ENCODE results near the gene SMYD3.
A peak's percentile ranks its signal among the peaks of the same experiment; 100 is the strongest.
"Not testable (repeated sequence)": the region's sequence is repeated elsewhere in the genome, so short reads cannot be mapped to it uniquely, and the experiment has no call there.

The SMYD3 gene

GRCh38 chr1:246051909-246052518 lies 455.1 kb downstream of the SMYD3 start:
- no peak for DNase-seq

GRCh38 chr1:246048693-246049092 lies 458.4 kb downstream of the SMYD3 start:
- no peak for DNase-seq

- peak; percentile 58 for DNase-seq
These were observed 463.5 kb downstream of the SMYD3 start for GRCh38 chr1:246043556-246043955.

GRCh38 chr1:246041360-246041759 lies 465.7 kb downstream of the SMYD3 start:
- DNase-seq, result no peak

GRCh38 chr1:246040200-246040890 lies 466.7 kb downstream of the SMYD3 start:
- DNase-seq, result no peak

- no peak for DNase-seq
These were observed 467.5 kb downstream of the SMYD3 start for GRCh38 chr1:246039584-246039983.

GRCh38 chr1:246037832-246038231 lies 469.2 kb downstream of the SMYD3 start:
- DNase-seq, result no peak

- DNase-seq, result no peak
These were observed 470.9 kb downstream of the SMYD3 start for GRCh38 chr1:246036175-246036574.

- DNase-seq, result peak; percentile 1
These were observed 472.0 kb downstream of the SMYD3 start for GRCh38 chr1:246035060-246035541.

- DNase-seq, result no peak
These were observed 472.4 kb downstream of the SMYD3 start for GRCh38 chr1:246034630-246035029.

- DNase-seq, result no peak
These were observed 474.1 kb downstream of the SMYD3 start for GRCh38 chr1:246032984-246033383.

- DNase-seq, result no peak
These were observed 475.0 kb downstream of the SMYD3 start for GRCh38 chr1:246032031-246032551.

GRCh38 chr1:246029616-246030015 lies 477.5 kb downstream of the SMYD3 start:
- DNase-seq, result no peak

GRCh38 chr1:246024118-246024517 lies 483.0 kb downstream of the SMYD3 start:
- DNase-seq, result not testable (repeated sequence)

- DNase-seq, result no peak
These were observed 486.7 kb downstream of the SMYD3 start for GRCh38 chr1:246020211-246020954.

- no peak for DNase-seq
These were observed 488.9 kb downstream of the SMYD3 start for GRCh38 chr1:246018146-246018545.

- DNase-seq, result peak; percentile 49
These were observed 494.7 kb downstream of the SMYD3 start for GRCh38 chr1:246012341-246012740.

- DNase-seq, result no peak
These were observed 496.7 kb downstream of the SMYD3 start for GRCh38 chr1:246010386-246010785.

- no peak for DNase-seq
These were observed 498.7 kb downstream of the SMYD3 start for GRCh38 chr1:246008363-246008831.

- no peak for DNase-seq
These were observed 502.0 kb downstream of the SMYD3 start for GRCh38 chr1:246005067-246005466.

GRCh38 chr1:246004301-246004700 lies 502.8 kb downstream of the SMYD3 start:
- peak; percentile 1 for DNase-seq

GRCh38 chr1:246003442-246003730 lies 503.7 kb downstream of the SMYD3 start:
- no peak for DNase-seq

GRCh38 chr1:246002725-246003441 lies 504.2 kb downstream of the SMYD3 start:
- DNase-seq, result peak; percentile 61

Data from NCI-H1105 treated with DMSO at 0.1 percent for 48 hours (cell line).